NCI-H2081 treated with DMSO at 0.1 percent for 48 hours (cell line): ENCODE results near the gene SIPA1L3.

Experiments used
- DNase-seq: peaks from one replicate; lab custom pipeline; 2025; lab: John Stamatoyannopoulos, UW

SIPA1L3 gene

DNA sequence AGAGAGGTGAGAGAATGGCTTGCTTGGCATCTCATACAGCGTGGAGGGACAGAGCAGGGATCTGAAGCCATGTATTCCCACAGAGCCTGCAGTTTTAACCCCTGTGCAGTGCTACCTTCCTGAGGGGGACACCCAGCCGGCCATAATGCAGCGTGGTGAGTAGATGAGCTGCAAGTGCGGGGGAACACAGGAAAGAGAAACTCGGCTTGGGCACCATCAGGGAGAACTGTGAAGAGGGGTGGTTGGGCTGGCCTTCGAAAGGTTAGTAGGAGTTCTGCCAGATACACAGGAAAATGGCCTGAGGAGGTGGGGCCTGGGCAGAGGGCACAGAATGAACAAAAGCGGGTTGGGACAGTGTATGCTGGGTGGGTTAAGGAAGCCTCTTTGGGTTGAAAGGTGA is 88.3 kb downstream of the SIPA1L3 start:
- DNase-seq: no peak

DNA sequence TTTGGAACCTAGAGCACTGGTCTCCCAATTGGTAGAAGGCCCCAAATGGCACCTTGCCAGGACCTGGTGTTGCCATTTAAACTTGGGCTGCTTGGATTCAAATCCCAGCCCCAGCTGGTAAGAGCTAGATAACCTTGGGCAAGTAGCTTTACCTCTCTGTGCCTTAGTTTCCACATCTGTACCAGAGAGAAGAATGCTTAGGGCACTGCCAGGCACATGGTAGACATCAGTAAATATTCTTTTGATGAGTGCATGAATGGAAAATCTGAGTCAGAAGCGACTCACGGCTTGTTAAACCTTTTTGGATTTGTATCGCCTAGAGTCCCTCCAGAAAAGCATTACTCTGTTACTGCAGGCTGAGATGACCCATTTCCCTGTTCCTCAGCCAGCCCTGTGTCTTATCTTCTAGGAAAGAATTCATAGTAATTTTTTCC is 90.9 kb downstream of the SIPA1L3 start:
- no peak for DNase-seq

DNA sequence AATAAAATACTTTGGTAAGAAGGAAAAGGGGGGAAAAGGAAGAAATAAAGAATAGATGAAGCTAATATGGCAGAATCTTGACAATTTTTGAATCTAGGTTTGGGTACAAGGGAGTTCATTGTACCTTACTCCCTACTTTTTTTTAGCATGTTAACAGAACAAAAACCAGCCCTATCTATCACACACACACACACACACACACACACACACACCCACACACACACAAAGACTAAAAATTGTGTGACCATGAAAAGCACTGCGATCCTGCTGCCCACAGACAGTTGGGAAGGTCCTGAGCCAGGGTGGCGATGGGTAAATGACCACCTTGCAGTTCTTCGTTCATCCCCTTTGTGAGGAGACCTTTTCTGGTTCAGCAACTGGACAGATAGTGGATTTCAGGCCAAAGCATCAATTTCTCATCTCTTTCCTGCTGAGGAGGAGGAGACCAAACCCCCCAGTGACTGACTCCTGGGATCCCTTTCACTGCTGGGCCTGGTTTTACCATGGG is 91.8 kb downstream of the SIPA1L3 start:
- DNase-seq: no peak

DNA sequence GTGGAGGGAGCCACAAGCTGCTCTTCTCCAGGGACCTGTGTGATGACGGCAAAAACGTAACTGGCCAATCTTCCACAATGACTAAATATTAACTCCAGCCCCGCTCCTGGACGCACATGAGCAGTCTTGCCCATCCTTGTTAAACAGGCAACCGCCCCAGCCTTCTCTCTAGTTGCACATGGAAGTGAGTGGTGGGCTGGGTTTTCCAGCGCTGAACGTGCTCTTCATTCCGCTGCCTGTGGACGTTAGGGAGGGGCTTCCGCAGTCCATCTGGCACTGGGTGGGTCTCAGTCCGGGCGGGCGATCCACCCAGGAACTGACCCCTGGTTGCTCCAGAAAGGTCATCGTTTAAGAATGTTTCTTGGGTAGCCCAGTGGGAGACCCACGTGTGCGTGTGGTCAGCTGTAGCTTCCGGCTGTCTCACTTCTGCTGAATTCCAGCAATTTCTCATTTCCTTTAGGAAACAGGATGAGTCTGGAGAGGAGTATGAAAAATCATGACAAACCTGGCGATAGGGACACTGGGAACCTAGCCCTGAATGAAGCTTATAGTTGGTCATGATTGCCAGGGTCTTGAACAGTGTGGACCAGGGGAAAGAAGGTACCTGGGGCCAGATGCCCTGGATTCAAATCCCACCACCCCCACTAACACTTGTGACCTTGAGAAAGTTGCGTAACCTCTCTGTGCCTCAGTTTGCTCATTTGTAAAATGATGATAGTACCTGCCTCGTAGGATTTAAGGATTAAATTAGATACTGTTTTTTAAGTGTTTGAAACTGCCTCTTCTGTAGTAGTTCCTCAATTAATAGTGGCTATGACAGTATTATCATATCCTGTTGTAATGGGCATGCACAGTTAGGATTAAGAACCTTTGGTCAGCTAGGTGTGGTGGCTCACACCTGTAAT is 92.6 kb downstream of the SIPA1L3 start:
- no peak for DNase-seq

DNA sequence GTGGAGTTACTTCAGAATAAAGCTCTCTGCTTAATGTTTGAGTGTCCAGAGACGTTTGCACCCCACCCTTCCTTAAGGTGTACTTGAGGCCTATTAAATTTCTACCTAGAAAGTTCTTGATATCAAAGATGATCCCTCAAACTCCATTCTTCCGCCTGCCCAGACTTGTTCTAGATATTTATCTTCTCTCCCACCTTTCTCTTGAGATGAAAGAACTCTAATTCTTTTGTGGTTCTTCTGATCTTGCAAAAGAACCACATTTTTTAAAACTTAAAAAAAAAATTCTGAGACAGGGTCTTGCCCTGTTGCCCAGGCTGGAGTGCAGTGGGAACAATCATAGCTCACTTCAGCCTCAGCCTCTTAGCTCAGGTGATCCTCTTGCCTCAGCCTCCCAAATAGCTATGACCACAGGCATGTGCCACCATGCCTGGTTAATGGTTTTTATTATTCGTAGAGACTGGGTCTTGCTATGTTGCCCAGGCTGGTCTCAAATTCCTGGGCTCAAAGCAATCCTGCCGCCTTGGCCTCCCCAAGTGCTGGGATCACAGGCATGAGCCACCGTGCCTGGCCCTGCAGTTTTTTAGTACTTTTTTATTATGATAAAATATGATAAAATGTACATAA is 94.3 kb downstream of the SIPA1L3 start:
- DNase-seq: no peak

DNA sequence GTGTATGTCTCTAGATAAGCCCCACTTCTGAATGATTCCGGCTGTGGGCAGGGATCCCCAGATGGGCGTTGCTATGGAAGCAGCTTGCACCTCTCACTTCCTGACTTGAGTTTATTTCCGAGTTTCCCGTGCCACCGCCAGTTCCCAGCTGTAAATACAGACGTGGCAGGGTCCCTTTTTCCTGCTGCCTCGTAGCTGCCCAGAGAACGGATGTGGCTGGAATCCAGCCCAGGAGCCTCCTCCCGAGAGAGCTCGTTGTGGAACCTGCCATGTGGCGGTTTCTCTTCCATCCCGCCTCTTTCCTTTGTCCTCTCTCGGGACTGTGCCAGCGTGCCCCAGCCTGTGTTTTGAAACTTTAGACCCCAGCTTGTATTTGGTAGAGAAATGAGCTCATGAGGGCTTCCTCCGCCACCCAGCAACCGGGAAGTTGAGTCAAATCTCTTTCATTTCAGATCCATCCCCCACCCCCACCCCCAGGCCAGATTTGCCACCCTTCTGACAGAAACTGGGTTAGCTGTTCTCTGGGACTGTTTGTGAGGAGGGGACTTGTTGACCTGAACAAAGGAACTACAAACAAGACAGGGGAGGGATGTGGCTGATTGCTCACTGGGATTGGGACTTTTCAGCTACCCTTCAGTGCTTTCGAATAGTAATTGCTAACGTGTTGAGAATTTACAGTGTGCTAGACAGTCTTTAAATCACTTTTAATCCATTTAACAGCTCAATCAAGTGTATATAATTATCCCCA is 96.6 kb downstream of the SIPA1L3 start:
- peak; percentile 73 for DNase-seq

DNA sequence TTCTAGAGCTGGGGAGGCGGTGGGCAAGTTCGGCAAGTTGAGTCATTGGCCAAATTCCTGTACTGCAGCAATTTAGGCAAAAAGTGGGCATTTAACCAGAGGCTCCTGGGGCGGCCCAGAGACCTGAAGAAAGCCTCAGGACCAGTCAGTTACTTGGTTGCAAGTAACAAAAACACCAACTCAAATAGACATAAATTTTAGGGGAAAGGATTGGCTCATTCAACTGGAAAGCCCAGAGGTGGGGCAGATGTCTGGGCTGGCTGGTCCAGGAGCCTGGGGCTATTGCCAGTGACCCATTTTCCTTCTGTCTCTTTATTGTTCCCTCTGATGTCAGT is 97.1 kb downstream of the SIPA1L3 start:
- DNase-seq: no peak

DNA sequence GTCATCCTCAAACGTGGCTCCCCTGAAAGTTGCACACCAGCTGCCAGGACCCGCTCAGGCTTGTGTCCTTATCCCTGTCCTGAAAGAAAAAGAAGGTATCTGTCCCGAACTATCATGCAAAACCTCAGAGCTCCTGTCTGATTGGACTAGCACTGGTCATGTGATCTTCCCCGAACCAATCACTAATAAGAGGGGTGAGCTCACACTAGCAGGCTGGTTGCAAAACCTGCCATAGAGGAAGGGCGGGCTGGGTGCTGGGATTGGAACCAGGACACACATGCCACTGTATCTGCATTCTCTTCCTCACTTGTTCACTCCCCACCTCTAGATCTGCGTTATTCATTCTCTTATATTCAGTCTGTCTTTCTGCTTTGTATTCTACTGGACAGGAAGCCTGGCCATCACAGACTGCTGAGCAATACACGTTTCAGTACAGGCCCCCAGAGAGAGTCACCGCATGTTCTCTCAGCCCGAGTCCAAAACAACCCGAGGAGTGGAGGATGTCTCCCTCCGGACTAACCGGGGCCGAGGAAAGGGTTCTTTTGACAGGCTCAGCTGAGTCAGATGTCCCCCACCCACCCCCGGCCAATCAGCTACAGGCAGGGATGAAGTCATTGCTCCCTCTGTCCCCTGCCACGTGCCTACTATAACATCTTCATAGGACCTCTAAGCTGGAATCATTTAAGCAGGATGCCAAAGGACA is 97.7 kb downstream of the SIPA1L3 start:
- DNase-seq: peak; percentile 87

DNA sequence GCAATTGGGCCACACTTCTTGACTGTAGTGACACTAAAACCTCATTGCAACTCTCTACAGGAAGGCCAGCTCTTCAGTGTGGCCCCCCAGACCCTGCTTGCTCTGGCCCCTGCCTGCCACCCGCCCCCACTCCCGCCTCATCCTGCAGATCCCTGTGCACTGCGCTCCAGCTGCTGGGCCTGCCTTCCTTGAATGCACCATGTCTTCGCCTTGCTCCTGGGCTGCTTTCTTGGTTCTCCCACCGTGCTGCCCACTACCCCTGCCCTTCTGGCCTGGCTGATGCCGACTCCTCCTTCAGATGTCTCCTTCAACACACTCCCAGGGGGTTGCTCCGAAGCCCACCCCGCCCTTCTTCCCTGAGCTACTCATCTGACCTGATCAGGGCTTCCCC is 98.2 kb downstream of the SIPA1L3 start:
- no peak for DNase-seq

DNA sequence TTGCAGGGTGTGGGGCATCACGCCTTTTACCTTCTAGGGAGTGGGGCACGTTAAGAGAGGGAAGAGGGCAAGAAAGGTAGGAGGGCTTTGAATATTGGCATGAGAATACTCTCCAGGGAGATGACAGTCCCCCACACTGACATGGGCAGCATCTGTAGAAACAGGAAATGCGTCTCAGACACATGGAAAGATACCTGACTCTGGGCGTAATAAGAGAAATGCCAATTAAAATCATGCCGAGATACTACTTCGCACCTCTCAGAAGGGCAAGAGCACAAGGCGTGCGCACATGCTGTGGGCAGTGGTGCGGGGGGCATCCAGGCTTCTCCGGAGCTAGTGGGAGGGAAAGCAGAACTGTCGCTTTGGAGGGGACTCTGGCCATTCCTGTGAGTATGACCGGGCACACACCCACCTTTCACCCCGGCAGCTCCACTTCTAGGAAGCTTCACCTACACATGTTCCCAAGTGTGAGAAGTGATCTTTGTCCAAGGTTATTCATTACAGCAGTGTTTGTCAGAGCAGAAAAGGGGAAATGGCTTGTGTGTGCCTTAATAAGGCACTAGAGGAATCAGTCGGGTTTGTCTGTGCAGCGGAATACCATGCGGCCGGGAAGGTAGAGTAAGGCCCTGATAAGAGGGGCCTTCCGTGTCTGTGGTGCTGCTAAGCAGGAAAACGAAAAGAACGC is 99.5 kb downstream of the SIPA1L3 start:
- no peak for DNase-seq

DNA sequence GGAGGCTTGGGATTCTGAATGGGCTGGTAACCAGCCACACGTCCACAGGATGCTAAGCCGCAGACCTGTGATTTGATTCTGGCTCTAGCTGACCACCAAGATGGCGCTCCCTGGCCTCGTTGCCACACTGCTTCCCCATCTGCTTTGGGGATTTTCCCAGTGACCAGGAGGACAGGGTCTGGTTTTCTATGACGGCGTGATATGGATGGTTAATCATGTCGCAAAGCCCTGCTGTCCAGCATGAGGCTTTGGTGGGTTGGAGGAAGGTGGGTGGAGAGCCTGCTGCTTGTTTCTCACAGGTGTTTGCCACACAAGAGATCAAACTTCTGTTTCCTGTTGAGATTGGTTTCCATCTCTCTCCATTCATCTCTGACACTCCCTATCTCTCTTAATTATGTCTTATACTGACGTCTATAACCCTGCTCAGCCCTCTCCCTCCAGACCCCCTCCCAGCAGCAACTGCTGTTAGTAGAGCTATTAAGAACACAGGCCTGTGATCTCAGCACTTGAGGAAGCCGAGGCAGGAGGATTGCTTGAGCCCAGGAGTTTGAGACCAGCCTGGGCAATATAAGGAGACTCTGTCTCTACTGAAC is 102.7 kb downstream of the SIPA1L3 start:
- no peak for DNase-seq

DNA sequence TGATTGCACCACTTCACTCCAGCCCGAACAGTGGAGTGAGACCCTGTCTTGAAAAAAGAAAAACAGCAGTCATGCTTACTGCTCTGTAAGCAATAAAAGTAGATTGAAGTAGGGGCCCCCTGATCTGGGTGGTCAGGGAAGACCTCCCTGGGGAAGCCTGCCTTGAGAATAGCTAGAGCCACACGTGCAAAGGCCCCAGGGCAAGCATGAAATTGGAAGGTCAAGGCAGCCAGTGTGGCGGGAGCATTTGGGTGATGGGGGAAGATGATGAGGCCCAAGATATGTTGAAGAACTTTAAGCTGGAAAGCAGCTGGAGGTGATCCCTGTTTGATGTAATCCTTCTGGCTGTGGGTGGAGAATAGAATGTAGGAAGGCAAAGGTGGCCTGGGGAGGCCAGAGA is 104.4 kb downstream of the SIPA1L3 start:
- no peak for DNase-seq

DNA sequence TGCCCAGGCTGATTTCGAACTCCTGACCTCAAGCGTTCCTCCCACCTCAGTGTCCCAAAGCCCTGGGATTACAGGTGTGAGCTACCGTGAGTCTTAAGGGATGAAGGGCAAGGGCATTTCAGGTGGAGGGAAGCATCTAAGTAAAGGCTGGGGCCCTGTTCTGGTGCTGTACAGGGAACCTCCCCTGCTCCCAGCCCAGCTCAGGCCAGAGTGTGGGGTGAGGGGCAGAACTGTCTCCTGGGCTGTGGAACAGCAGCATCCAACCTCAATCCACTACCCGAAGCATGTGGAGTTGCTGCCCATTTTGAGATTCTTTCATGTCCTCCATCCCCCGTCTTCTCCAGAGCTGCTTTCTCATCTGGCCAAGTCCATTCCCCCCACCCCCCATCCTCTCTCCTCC is 105.3 kb downstream of the SIPA1L3 start:
- no peak for DNase-seq

DNA sequence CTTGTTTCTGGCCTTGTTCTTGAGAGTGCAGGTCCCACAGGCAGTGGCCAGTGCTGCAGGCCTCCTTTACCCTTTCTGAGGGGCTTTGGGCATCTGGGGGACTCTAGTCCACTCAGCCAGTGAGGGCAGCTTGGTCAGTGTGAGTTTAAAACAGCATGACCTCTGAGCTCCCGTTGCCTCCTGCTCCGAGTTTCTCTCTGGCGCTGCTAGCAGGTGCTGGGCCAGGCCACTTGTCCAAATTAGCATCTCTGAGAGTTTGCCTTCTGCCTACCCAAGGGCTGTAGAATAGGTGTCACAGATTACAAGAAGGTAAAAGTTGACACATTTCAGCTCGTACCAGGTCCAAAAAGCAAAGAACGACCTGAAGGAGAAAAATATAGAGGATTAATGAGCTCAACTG is 105.9 kb downstream of the SIPA1L3 start:
- DNase-seq: no peak

DNA sequence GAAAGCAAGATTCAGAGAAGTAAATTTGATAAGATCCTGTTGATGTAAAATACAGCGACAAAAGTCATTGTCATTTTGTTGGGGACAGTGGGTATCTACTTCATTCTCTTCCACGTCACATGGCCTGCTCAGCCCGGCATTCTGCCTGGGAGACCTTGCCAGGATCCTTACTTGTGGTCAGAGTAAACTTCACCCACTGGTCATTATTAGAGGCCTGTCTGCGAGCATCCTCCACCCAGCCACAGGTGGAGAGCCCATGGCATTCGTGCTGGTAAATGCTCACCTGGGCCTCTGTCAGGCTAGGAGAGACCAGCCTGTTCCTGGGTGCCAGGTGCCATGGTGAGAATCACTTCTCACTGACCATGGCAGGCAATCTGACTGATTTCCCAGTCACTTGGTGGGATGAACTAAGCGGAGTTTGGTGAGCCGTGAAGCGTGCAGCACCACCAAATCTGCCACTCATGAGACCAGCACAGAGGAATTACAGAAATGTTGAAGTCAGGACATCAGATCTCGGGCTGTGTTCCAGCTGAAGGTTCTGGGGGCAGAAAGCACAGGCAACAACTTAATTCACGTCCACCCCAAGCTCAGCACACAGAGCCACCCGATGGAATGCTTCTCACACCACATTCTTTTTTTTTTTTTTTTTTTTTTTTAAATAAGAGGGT is 107.0 kb downstream of the SIPA1L3 start:
- DNase-seq: no peak

DNA sequence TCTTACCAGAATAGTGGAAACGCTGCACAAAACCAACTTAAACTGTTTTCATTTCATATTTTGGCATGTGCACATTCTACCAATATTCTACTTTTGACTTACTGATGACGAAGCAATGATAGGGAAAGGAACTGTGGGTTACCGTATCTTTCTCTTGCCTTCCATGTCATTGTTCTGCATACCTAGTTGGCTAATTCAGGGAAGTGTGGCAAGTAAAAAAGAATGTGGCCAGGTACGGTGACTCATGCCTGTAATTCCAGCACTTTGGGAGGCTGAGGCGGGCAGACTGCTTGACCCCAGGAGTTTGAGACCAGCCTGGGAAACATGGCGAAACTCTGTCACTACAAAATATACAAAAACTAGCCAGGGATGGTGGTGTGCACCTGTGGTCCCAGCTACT is 108.2 kb downstream of the SIPA1L3 start:
- no peak for DNase-seq

DNA sequence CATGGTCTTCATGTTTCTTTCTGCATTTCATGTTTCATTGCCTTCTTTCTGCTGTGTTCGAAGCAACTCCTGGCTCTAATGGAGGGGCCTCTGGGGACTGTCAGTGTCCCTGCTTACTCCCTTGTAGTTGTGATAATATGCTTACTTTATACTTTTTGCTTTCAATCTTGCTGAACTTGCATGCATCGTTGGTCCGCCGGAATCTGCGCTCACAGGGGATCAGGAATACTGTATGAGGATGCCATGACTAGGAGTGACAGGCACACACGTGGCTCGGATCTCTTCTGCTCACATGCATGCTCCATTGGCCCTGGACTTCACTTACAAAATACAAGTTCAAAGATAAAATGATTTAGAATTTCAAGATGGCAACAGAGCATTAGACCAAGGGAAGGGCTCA is 108.8 kb downstream of the SIPA1L3 start:
- no peak for DNase-seq

DNA sequence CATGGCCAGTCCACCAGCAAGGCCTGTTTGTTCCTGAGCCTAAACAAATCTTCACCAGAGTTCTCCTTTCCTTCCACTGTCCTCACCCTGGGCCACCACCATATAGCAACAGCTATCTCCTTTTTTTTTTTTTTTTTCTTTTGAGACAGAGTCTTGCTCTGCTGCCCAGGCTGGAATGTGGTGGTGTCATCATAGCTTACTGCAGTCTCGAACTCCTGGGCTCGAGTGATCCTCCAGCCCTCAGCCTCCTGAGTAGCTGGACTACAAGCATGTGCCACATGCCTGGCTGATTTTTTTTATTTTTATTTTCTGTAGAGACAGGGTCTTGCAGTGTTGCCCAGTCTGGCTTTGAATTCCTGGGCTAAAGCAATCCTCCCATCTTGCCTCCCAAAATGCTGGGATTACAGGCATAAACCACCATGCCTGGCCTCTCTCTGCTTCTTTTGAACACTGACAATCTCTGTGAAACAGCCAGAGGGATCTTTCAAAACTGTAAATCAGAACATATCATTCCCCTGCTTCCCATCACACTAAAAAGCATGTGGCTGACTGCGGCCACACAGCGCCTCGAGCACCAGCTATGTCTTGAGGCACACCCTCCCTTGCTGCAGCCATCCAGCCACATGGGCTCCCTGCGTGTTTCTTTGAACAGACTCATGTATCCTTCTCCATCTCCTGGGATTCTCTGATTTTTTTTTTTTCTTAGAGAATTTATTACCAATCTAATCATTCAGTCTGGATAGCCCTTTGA is 110.6 kb downstream of the SIPA1L3 start:
- DNase-seq: no peak

DNA sequence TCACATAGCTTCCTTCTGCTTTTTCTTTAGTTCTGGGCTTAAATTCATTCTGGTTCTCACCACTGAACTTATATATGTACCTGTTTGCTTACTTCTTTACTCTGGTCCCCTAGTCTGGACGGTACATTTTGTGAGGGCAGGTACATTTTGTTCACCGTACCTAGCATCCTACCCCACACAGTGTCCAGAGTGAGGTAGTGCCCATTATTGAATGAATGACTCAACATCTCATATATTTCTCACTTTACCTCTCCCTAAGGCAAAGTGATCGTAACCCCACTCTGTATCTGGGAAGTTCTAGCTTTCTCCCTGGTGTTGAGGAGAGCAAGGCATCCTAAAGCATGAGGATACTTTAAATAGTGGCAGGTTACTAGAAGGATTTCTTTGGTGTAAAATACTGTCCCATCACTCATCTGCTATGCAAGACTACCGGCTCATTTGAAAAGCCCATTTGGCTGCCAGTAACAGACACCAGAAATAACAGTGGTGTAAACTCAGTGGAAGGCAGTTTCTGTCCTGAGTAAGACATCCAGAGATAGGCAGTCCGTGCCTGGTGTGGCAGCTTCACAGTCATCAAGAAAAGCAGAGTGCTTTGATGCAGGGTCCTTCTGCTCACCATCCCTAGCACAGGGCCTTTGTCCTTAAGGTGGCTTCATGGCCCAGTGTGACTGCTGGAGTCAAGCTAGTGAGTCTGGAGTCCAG is 111.8 kb downstream of the SIPA1L3 start:
- DNase-seq: no peak
